Keratinocyte (primary cell): ENCODE measurements around the gene TRIM9.

ENCODE experiments used
- CTCF ChIP-seq, 3 experiments: IDR thresholded peaks in 1 of 3; conservative IDR thresholded peaks in 1 of 3; optimal IDR thresholded peaks in 1 of 3; 2 replicates in 2 of 3; 3 replicates in 1 of 3; pipeline versions ENCODE3 to v1.5.1; 2011; ENCODE audit warnings: low read length in 3 of 3, mild to moderate bottlenecking in 3 of 3, moderate library complexity in 2 of 3, control low read depth in 1 of 3, inconsistent platforms in 1 of 3; ENCODE audit not compliant: insufficient read depth in 2 of 3; ENCODE audit errors: extremely low read depth in 1 of 3
- EZH2 ChIP-seq: IDR thresholded peaks from one replicate; pipeline ENCODE4 v1.6.1; 2012; ENCODE audit warnings: inconsistent platforms, mild to moderate bottlenecking, low read length, moderate library complexity

- TF ChIP-seq CTCF (optimal IDR thresholded peaks at IDR 0.05 in 1 of 3, IDR thresholded peaks at IDR 0.05 in 1 of 3, conservative IDR thresholded peaks at IDR 0.05 in 1 of 3; ENCODE audit: extremely low read depth in 1 of 3, insufficient read depth in 2 of 3, low read length in 3 of 3) (no peak), EZH2 (no peak)
Observed at GRCh38 chr14:50929506-50929905, 165.4 kb downstream of the TRIM9 start.
